HG03439 (cell line): Measurements from ENCODE around the gene LST1.
A peak's percentile ranks its signal among the peaks of the same experiment; 100 is the strongest.
"Not testable (repeated sequence)": the region's sequence is repeated elsewhere in the genome, so short reads cannot be mapped to it uniquely, and the experiment has no call there.

Experiments used
- ATAC-seq: cut with Tn5 transposase; IDR thresholded peaks from one replicate; pipeline ENCODE4 v1.9.1; 2021; ENCODE audit warnings: mild to moderate bottlenecking, moderate library complexity; ENCODE audit not compliant: unreplicated experiment

LST1 gene

GRCh38 chr6:31586008-31586407, at the start of gene LST1:
Gene LST1 (plus strand): TSS chr6:31586277. CDS start chr6:31587300, 1,023 bp downstream.
- ATAC-seq, result no peak

- ATAC-seq, result no peak
Observed at GRCh38 chr6:31538805-31539400, 47.2 kb upstream of the LST1 start.

GRCh38 chr6:31540640-31541039, 45.4 kb upstream of the LST1 start:
- ATAC-seq, result no peak

GRCh38 chr6:31541059-31541657, 44.9 kb upstream of the LST1 start:
- no peak for ATAC-seq

GRCh38 chr6:31541658-31542521, 44.2 kb upstream of the LST1 start, which contains the start of gene DDX39B:
Gene DDX39B (minus strand): TSS chr6:31542003. CDS start chr6:31540532, 1,471 bp downstream.
- peak; percentile 73 for ATAC-seq

GRCh38 chr6:31543639-31544038, 42.4 kb upstream of the LST1 start:
- no peak for ATAC-seq

- no peak for ATAC-seq
Observed at GRCh38 chr6:31544676-31545075, 41.4 kb upstream of the LST1 start.

- no peak for ATAC-seq
Observed at GRCh38 chr6:31545291-31545690, 40.8 kb upstream of the LST1 start.

GRCh38 chr6:31546339-31546957, 39.6 kb upstream of the LST1 start, which contains the start of gene ATP6V1G2:
Gene ATP6V1G2 (minus strand): TSS chr6:31546608. CDS start chr6:31546559, 49 bp downstream.
- peak; percentile 41 for ATAC-seq

- ATAC-seq, result peak; percentile 58
Observed at GRCh38 chr6:31546958-31547726, 38.9 kb upstream of the LST1 start, which contains the start of gene NFKBIL1. Gene NFKBIL1 (plus strand): TSS chr6:31547608. CDS start chr6:31547695, 87 bp downstream.

GRCh38 chr6:31547727-31548543, 38.1 kb upstream of the LST1 start:
- no peak for ATAC-seq

- ATAC-seq, result no peak
Observed at GRCh38 chr6:31548544-31548873, 37.6 kb upstream of the LST1 start.

- not testable (repeated sequence) for ATAC-seq
Observed at GRCh38 chr6:31551371-31551770, 34.7 kb upstream of the LST1 start.

GRCh38 chr6:31556307-31556706, 29.8 kb upstream of the LST1 start:
- no peak for ATAC-seq

GRCh38 chr6:31557443-31558317, 28.4 kb upstream of the LST1 start:
- ATAC-seq, result no peak

- no peak for ATAC-seq
Observed at GRCh38 chr6:31558318-31558625, 27.8 kb upstream of the LST1 start.

GRCh38 chr6:31558631-31559500, 27.2 kb upstream of the LST1 start:
- ATAC-seq, result no peak

GRCh38 chr6:31559606-31559957, 26.5 kb upstream of the LST1 start:
- ATAC-seq, result peak; percentile 7
